HepG2 (cell line): ENCODE data around the gene CSKMT. TPM values are rescaled to one million over a fixed set of nuclear protein-coding genes. Genes with fewer than 3 reads are reported as not detected.
A peak's percentile ranks its signal among the peaks of the same experiment; 100 is the strongest.

ENCODE experiments used
- ARID4A ChIP-seq: sonication (generic); formaldehyde crosslinking; IDR thresholded peaks from 2 replicates; pipeline ENCODE4 v1.5.0; 2020; ENCODE audit warnings: mild to moderate bottlenecking, missing genetic modification reagents, borderline replicate concordance
- FOXA1 ChIP-seq, 2 experiments: fragments of 450-650 bp in 1 of 2; sonication (generic) in 1 of 2; formaldehyde crosslinking in 1 of 2; IDR thresholded peaks; 2 replicates each; pipeline versions ENCODE4 v1.4.0 to v1.6.1; 2016 to 2020; ENCODE audit warnings: missing genetic modification reagents in 1 of 2
- GATA4 ChIP-seq: sonication (generic); IDR thresholded peaks from 2 replicates; pipeline ENCODE4 v1.6.1; 2016; ENCODE audit warnings: antibody characterized with exemption, low read depth, borderline replicate concordance
- MTF2 ChIP-seq: sonication (generic); formaldehyde crosslinking; IDR thresholded peaks from 2 replicates; pipeline ENCODE4 v1.5.0; 2020; ENCODE audit warnings: missing genetic modification reagents, borderline replicate concordance
- PAX8 ChIP-seq: sonication (generic); formaldehyde crosslinking; IDR thresholded peaks from 2 replicates; pipeline ENCODE4 v1.8.0; 2022; ENCODE audit warnings: mild to moderate bottlenecking, missing genetic modification reagents, borderline replicate concordance
- PRDM4 ChIP-seq: sonication (generic); formaldehyde crosslinking; IDR thresholded peaks from 2 replicates; pipeline ENCODE4 v1.9.0; 2021; ENCODE audit warnings: missing genetic modification reagents, borderline replicate concordance
- SMARCC2 ChIP-seq: fragments of 450-650 bp; IDR thresholded peaks from 2 replicates; pipeline ENCODE4 v1.6.1; 2017; ENCODE audit warnings: antibody characterized with exemption, mild to moderate bottlenecking
- TRAFD1 ChIP-seq: sonication (generic); formaldehyde crosslinking; IDR thresholded peaks from 2 replicates; pipeline ENCODE4 v1.5.1; 2020; ENCODE audit warnings: missing genetic modification reagents, mild to moderate bottlenecking, borderline replicate concordance
- ZFP36L2 ChIP-seq: sonication (generic); formaldehyde crosslinking; IDR thresholded peaks from 2 replicates; pipeline ENCODE4 v1.4.0; 2020; ENCODE audit warnings: missing genetic modification reagents
- ZNF512B ChIP-seq: sonication (generic); formaldehyde crosslinking; IDR thresholded peaks from 2 replicates; pipeline ENCODE4 v1.5.1; 2020; ENCODE audit warnings: missing genetic modification reagents, mild to moderate bottlenecking, borderline replicate concordance
- ZNF644 ChIP-seq: IDR thresholded peaks from 2 replicates; pipeline ENCODE4 v1.6.1; 2016; ENCODE audit warnings: low read depth
- ZNF891 ChIP-seq: sonication (generic); formaldehyde crosslinking; IDR thresholded peaks from 2 replicates; pipeline ENCODE4 v1.5.0; 2020; ENCODE audit warnings: mild to moderate bottlenecking, missing genetic modification reagents
- ZSCAN5A ChIP-seq: sonication (generic); formaldehyde crosslinking; IDR thresholded peaks from 2 replicates; pipeline ENCODE4 v1.8.0; 2022; ENCODE audit warnings: mild to moderate bottlenecking, missing genetic modification reagents, borderline replicate concordance
- polyA plus RNA-seq, 8 experiments: library from polyadenylated mRNA; depleted of rRNA in 3 of 8; stranded (reverse) in 7 of 8; unstranded in 1 of 8; fragments of >200 nt; fragmentation: Illumina TruSeq in 4 of 8; extraction: Trizol in 4 of 8; gene quantifications; 2 replicates each; pipeline versions ENCODE4 v1.2.1 to v1.2.3, GENCODE V29; 2011 to 2016; ENCODE audit warnings: low read depth in 4 of 8, missing spikeins in 1 of 8, mixed read lengths in 1 of 8; ENCODE audit not compliant: insufficient read depth in 1 of 8
- total RNA-seq, 5 experiments: library from RNA; depleted of rRNA; stranded (reverse); fragments of >200 nt; fragmentation: Illumina TruSeq; extraction: Trizol; gene quantifications; 2 replicates each; pipeline ENCODE4 v1.2.3, GENCODE V29; 2016; ENCODE audit warnings: low read depth in 1 of 5

CSKMT gene
- total and polyA plus RNA-seq, 2 of the 13 experiments (the other 11 are each of a cell fraction or from before 2014, with no cell fraction given), result 7.6 to 31.8 TPM

- no peak for TF ChIP-seq ZNF512B (CRISPR knock-in tag)
- TF ChIP-seq ARID4A, result peak; percentile 65; the same call in 1 of the 2 replicates
- TF ChIP-seq PRDM4 (CRISPR knock-in tag), result no peak
- TF ChIP-seq PAX8 (CRISPR knock-in tag), result no peak
- TF ChIP-seq ZSCAN5A, result no peak; the same call in 1 of the 2 replicates
- no peak for TF ChIP-seq FOXA1 (IDR thresholded peaks at IDR 0.05)
- no peak for TF ChIP-seq FOXA1 (CRISPR knock-in tag; IDR thresholded peaks at IDR 0.05)
- TF ChIP-seq ZFP36L2 (CRISPR knock-in tag), result no peak
- TF ChIP-seq MTF2 (CRISPR knock-in tag), result no peak
- no peak for TF ChIP-seq SMARCC2
- TF ChIP-seq ZNF644 (CRISPR knock-in tag), result no peak
- TF ChIP-seq ZNF891, result peak; percentile 83
- TF ChIP-seq GATA4, result peak; percentile 16; the same call in 1 of the 2 replicates
- TF ChIP-seq TRAFD1, result no peak
Observed at GRCh38 chr11:62645946-62646824, 18.9 kb upstream of the CSKMT start, which contains the start of gene GANAB (continued).
